ENCODE results near the gene ZNF396.
A peak's percentile ranks its signal among the peaks of the same experiment; 100 is the strongest.

Gene ZNF396

DNA sequence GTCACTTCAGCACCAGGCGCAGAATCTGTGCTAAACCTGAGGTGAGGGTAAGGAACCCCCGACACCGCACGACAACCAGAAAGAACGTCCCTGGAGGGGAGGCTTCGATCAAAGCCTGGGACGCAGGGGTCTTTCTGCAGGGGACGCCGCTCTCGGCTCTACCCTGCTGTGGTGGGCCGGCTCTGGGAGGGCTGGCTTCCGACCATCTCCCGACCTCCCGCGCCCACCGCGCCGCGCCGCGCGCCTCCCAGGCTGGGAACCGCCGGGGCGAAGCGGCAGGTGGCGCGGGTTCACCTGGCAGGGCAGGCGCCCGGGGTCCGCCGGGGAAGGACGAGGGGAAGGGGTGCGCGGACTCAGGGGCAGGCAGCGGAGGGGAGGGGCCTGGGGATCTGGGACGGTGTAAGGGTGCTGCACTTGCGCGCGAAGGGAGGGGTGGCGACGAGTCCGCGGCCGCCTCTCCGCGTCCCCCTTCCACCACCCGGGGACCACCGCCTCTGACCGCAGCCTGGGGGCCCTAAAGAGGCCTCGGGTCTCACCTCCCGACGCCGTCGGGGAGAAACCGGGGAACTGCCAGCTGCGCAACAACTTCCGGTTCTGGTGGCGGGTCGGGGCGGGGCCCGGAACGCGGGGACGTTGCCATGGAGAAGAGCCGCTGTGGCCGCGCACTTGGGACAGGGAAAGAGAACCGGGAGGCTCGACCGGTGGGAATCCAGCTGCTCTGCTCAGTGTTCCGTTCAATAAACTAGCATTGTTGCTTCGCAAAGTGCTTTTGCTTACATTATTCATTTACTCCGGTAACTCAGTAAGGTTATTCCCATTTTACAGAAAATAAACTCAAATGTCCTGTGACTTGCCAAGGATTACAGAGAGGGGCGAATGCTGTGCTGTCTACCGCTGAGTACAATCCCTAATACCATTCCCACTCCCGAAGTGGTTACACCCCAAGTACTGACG, at the start of gene ZNF396:
Gene ZNF396 (minus strand): TSS at position 596 of the 954 bp plus-strand sequence. CDS start 3,045 bp downstream, outside the sequence.
- DNase-seq (ENCODE audit: low read depth, low spot score): peak; percentile 26

DNA sequence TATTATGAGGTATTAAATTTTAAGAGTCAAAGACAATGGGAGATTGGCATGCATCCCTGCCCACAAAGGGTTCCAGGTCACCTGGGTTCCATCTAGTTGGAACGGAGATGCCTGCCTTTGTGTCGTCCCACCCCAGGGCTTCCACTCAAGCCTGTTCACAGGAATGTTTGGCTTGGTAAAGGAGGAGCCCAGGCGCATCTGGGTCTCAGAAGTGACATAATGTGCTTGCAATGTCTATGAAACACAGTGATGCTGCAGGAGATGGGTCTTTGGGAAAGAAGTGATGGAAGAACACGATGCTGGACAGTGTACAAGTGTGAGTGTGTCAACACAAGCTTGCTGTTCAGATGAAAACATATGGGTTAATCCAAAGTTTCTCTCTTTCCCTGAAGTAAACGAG, 49.6 kb upstream of the ZNF396 start:
- no peak for DNase-seq (ENCODE audit: low read depth, low spot score)

DNA sequence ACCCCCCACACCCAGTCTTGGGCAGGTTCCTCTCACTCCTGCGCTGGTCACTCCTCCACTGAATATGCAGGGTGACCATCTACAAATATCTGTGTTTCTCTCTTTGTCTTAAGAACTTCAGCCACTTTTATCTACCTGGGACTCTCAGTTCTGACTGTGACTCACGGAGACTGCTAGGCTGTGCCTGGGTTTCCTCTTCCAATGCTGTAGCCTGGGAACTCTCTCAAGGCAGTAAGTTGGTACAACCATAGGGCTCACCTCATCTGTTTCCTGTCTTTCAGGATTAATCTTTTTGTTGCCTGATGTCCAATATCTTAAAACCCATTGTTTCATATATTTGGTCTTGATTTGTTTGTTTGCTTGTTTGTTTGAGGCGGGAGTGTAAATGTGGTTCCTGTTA, 47.2 kb upstream of the ZNF396 start:
- no peak for DNase-seq (ENCODE audit: low read depth, low spot score)

DNA sequence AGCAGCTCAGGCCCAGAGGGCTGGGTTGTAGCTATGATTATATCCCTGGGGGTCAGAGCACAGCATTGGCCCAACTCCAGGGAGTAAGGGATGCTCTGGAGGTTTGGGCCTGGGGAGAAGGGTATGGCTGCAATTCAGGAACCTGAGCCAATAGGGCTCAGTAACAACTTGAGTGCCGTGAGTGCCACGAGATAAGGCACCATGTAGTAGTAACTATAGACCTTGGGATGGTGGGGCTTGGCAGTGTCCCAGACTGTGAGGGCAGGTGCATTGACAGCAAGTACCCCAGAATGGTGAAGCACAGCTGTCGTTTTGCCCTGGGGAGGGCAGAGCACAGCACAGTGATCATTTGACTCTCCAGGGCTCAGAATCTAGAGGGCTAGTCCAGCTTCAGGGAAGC, 45.1 kb upstream of the ZNF396 start:
- no peak for DNase-seq (ENCODE audit: low read depth, low spot score)

DNA sequence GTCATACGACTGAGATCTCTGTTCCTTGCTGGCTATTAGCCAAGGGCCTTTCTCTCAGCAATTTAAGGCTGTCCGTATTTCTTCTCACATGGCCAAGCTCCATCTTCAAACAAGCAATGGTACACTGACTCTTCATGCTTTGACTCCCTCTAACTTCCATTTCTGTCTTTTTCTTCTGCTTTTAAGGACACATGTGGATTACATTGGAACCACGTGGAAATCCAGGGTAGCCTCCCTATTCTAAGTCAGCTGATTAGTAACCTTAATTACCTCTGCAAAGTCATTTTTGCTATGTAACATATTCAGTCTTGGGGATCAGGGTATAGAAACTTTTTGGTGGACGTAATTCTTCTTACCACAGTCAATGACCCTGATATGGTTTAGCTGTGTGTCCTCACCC, 41.5 kb upstream of the ZNF396 start:
- no peak for DNase-seq (ENCODE audit: low read depth, low spot score)

DNA sequence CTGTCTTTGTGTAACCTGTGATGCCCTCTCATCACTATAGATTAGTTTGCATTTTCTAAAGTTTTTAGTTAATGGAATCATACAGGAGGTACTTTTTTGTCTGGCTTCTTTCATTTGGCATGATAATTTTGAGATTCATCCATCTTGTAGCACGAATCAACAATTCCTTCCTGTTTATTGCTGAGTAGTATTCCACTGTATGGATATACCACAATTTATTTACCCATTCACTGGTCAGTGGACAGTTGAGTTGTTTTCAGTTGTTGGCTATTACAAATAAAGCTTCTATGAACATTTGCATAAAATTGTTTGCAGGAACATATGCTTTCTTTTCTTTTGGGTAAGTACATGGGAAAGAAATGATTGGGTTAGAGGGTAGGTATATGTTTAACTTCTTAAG, 40.1 kb upstream of the ZNF396 start:
- DNase-seq (ENCODE audit: low read depth, low spot score): no peak

DNA sequence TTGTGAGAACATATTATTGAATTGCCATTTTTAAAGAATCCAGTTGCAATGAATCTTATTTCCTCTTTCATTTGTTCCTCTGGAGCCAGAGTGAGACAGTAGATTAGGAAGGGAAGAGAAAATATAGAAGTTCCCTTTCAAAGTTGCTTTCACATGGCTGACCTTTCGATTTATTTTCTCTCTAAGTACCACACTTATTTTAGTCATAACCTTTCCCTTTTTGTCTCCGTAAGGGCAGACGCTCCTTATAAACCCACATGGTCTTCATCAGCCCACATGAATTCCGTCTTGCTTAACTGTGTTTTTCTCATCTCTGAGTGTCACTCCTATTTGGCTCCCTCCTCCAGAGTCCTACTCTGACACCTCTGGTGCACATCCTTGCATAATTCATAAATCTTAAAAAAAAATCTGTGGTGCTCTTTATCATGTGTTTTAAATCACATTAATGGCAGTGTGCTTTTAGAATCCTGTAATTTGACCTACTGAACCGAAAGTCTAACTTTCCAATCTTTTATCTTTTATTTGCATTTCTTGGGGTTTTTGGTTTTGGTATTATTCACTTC, 38.5 kb upstream of the ZNF396 start:
- DNase-seq (ENCODE audit: low read depth, low spot score): no peak

DNA sequence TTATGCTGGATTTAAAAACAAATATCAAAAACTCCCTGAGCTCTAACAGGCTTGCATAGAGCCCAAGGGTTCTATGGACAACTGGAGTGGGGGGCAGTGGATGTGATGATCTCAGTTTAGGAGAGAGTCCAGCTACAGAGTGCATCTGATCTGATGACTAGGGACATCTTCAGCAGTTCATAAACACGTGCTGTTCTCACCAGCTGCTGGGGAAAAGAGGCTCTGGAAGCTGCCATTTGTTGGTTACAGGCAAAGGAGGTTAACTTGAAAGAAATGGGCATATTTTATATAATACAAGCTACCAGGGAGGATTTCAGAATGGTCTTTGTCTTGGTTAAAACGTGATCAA, 36.0 kb upstream of the ZNF396 start:
- no peak for DNase-seq (ENCODE audit: low read depth, low spot score)

DNA sequence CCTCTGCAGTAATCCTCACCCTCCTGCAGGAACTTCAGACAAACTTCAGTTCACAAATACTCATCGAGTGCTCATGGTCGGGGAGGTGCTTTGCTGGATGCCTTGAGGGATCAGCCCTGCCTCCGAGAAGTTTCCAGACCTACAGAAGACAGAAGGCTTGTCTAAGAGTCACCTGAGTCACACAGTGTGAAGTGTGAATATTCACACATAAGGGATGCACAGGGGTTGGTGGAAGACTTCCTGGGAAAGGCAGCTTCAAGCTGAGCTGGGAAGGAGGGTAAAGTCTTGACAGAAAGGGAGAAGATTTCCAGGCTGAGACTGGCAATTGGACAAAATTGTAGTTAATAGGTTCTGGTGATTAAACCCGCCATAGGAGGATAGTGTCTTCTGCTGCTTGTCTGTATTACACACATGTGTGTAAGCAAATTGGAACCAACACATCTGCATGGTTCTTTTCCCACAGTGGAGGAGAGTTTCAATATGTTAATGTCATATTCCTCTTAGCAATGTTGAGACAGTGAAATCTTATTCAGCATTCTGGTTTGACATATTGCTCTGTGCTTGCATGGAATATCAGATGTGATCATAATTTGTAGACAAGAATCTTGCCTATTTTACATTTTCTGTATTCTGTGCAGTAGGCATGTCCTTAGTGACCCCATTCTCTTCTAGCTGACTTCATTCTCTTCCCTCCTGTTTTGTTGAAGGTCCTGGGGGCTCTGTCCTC, 34.7 kb upstream of the ZNF396 start:
- DNase-seq (ENCODE audit: low read depth, low spot score): no peak

DNA sequence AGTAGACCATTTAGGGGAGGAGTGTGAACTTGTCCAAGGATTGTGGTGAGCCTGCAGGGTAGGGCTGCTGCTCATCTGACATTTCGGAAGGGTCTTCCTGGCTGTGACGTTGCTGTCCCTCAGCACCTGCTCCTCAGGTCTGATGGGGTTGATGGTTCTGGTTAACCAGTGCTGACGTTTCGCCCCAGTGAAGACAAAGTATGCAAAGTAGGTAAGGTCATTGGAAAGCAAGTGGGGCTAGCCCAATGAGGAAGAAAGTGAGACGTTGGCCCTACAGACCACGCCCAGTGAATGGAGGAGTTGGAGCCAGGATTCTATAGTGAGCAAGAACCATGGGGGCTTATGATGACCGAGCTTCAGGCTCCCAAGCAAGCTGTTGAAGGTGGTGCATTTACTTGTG, 33.4 kb upstream of the ZNF396 start:
- no peak for DNase-seq (ENCODE audit: low read depth, low spot score)

DNA sequence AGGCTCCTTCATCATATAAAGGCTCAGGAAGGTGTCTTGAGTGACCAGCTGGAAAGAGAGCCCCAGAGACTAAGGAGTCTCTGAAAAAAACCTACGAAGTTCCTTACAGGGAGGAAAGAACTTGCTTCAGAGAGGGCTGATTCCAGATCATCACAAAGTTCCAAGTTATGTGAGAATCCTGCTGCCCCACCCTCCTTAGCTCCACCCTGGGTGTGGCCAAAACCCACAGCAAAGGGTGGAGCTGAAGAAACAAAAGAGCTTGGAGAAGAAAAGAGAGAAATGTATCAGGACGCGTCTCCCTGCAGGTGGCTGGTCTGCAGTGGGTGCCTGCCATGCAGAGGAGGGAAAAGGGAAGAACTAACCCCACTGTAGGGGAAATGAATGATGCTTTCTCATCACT, 32.8 kb upstream of the ZNF396 start:
- DNase-seq (ENCODE audit: low read depth, low spot score): no peak

DNA sequence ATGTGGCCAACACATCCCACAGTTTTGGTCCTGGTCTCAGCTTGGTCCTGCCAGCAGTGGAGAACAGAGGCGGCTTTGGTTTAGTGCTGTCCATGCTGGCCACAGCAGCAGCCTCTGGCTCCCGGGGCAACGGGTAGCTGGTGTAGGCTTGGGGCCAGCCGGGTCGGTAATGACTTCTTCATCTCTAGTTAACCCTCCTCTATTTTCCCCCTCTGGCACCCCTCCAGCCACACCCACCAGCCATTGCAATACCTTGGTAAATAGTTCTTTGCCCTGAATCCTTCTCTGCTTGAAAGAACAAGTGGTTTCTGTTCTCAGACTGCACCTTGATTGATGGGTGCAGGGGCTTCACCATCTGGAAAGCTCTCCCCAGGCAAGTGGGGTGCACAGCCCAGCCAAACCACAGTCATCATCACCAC, 31.7 kb upstream of the ZNF396 start:
- DNase-seq (ENCODE audit: low read depth, low spot score): no peak

DNA sequence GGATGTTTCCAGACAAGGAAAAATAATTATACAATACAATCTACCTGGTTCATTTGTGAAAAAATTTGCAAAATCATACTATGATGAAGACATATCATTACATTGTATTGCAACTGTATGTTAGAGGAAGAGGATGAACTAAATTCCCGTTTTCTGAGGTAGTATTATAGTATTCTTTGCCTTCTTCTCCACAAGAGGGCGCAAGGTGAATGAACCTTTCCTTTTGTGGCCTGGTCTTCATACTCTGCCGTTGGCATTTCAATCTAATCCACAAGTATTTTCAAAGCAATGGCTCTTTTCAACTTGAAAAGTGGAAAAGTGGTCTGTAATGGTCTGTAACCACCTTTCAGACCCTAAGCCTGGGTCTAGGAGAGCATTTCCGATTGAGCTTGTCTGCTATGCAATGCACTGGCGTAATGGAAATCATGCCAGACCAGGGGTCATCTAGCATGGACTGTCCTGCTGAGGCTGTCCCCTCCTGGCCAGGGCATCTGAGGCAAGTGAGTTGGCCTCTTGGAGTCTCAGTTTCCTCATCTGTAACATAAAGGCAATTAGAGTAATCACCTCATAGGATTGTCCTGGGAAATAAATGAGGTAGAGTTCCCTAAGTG, 30.8 kb upstream of the ZNF396 start:
- peak; percentile 21 for DNase-seq (ENCODE audit: low read depth, low spot score)

DNA sequence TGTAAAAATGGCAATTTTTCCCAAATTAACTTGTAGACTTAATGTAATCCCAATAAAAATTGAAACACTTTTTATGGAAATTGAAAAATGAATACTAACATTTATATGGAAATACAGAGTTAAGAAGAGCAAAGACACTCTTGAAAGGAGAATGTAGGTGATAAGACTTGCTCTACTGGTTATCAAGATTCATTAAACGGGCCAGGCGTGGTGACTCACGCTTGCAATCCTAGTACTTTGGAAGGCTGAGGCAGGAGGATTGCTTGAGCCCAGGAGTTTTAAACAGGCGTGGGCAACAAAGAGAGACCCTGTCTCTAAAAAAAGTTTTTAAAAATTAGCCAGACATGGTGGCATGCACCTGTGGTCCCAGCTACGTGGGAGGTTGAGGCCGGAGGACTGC, 29.5 kb upstream of the ZNF396 start:
- DNase-seq (ENCODE audit: low read depth, low spot score): no peak

DNA sequence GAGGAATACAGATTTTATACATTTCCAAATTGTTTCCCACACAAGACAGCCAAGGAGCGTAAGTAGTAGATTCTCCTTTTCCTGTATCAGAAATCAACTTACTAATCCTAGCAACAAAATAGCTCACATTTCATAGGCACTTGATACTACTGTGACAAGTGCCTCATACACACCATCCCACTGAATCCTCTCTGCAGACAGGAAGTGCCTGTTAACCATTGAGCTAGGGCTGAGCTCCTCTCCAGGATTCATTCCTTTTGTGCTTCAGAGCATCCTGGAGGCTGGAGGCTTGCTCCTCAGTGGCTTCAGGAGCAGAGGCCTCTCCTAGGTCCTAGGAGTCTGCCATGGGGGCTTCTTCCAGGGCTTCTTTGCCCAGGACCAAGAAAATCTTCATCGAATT, 20.8 kb upstream of the ZNF396 start:
- no peak for DNase-seq (ENCODE audit: low read depth, low spot score)

DNA sequence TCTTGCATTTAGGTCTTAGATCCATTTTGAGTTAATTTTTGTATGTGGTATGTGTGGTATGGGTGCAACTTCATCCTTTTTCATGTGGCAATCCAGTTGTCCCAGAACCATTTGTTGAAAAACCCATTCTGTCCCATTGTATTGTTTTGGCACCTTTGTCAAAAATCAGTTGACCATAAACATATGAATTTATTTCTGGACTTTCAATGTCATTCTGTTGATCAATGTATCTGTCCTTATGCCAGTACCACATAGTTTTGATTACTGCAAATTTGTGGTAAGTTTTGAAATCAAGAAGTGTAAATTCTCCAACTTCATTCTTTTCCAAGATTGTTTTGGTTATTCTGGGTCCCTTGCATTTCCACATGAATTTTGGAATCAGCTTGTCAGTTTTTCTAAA, 16.6 kb upstream of the ZNF396 start:
- no peak for DNase-seq (ENCODE audit: low read depth, low spot score)

DNA sequence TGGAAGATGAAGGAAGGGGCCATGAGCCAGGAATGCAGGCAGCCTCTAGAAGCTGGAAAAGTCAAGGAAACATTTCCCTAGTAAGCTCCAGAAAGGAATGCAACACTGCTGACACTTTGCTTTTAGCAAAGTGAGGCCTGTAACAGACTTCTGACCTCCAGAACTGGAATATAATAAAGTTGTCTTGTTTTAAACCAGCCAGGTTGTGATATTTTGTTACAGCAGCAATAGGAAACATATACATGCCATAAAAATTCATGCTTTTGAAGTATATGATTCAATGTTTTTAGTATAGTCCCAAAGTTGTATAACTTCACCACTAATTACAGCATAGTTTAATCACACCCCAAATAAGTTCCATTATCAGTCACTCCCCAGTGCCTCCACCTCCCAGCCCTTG, 15.2 kb upstream of the ZNF396 start:
- DNase-seq (ENCODE audit: low read depth, low spot score): no peak

DNA sequence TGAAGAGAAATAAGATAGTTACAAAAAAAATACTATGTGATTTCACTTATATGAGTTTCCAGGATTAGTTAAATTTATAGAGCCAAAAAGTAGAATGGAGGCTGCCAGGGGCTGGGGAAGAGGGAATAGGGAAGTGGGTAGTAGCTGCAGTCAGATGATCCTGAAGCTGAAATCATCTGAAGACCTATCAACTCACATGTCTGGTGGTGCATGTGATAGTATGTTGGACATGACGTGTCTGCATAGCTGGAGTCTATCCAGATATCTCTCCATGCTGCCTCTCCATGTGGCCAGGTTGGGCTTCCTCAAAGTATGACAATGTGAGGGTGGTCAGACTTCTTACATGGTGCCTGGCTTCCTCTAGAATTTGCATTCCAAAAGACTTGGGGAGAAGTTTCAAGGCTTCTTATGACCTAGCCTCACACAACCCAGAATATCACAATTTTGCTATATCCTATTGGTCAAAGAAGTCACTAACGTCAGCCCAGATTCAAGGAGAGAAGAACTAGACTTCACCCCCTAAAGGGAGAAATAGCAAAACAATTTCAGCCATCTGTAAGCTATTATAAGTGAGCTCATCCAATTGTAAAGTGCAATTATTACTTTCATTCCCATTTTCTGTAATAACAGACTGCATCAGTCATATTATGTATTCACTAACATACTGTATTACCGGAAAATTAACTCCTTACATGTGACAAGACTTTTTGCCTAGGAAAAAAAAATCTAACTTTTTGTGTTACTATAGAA, 14.0 kb upstream of the ZNF396 start:
- DNase-seq (ENCODE audit: low read depth, low spot score): no peak

DNA sequence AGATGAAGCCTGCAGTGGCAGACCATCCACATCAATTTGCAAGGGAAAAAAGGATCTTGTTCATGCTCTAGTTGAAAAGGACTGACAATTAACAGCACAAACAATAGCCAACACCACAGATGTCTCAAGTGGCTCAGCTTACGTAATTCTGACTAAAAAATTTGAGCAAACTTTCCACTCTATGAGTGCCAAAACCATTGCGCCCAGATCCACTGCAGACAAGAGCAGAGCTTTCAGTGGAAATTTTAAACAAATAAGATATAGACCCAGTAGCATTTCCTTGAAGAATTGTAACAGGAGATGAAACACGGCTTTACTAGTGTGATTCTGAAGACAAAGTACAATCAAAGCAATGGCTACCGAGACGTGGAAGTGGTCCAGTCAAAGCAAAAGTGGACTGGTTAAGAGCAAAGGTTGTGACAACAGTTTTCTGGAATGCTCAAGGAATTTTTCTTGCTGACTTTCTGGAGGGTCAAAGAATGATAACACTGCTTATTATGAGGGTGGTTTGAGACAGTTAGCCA, 12.0 kb upstream of the ZNF396 start:
- no peak for DNase-seq (ENCODE audit: low read depth, low spot score)

DNA sequence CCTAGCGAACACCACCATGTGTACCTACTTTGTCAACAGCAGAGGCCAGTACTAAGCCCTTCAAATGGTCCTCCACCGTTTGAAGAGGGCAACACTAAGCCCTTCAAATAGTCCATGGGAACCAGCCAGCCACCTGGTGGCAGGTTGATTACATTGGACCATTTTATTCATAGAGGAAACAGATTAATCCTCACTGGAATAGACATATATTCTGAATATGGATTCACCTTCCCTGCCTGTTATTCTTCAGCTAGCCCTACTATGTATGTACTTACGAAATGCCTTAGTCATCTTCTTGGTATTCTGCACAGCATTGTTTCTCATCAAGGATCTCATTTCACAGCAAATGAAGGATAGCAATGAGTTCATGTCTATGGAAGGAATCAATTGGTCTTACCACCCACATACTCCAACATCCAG, 10.0 kb upstream of the ZNF396 start:
- no peak for DNase-seq (ENCODE audit: low read depth, low spot score)

DNA sequence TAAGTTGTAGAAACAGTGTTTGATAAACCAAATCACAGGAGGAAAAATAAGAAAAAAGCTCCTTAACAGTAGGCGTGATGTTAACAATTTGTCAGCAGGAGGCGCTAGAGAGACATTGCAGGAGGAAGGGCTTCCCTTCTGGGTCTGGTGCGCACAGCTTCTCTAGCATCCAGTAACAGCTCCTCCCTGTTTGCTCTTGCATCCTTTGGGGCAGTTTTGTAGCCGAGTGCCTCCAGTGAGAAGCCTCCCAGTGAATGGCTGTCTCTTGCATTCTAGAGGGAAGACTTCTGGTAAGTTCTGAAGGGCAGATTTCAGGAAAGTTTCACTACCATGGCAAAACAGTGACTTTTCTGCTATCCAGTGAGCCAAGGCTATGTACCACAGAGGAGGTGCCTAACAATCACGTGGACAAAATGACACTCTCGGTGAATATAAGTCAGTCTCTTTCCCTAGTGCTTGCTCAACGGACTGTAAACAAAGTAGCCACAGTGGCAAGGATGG, 9.5 kb upstream of the ZNF396 start:
- DNase-seq (ENCODE audit: low read depth, low spot score): peak; percentile 33

Measured in activated CD4-positive, CD25-positive, alpha-beta regulatory T cell treated with anti-CD3 and anti-CD28 coated beads, Interleukin-2, amount 50 U/mL, for 16 hours (primary cell).